ENCODE measurements around the gene CPSF3.
A peak's percentile ranks its signal among the peaks of the same experiment; 100 is the strongest.
"Not testable (repeated sequence)": the region's sequence is repeated elsewhere in the genome, so short reads cannot be mapped to it uniquely, and the experiment has no call there.

Gene CPSF3

DNA sequence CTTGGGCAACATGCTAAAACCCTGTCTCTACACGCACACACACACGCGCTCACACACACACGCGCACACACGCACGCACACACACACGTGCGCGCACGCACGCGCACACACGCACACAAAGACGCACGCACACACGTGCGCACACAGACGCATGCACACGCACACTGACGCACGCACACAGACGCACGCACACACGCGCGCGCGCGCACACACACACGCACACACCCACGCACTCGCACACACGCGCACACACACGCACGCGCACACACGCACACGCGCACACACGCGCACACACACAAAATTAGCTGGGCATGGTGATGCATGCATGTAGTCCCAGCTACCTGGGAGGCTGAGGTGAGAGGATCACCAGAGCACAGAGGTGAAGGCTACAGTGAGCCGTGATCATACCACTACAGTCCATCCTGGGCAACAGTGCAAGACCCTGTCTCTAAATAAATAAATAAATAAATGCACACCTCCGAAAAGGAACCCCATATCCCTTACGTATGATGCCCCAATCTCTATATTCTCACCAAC is 42.8 kb downstream of the CPSF3 start:
- no peak for DNase-seq (ENCODE audit: low spot score)

GRCh38 chr2:9467687-9468086 is 44.2 kb downstream of the CPSF3 start:
- no peak for DNase-seq (ENCODE audit: low spot score)

DNA sequence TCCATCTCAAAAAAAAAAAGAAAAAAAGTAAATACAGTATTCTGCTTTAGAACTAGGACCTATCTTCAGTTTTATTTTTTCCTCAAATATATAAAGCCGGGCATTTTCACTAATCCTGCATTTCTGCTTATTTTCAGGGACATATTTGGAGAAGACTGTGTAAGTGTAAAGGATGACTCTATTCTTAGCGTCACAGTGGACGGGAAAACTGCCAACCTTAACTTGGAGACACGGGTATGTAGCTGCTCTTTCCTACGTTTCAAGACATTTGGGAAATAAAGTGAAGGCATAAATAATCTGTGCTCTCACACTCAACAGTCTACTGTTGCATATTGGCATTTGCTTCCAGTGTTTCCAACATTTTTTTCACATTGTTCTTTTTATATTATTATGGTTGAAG is 47.8 kb downstream of the CPSF3 start:
- no peak for DNase-seq (ENCODE audit: low spot score)

DNA sequence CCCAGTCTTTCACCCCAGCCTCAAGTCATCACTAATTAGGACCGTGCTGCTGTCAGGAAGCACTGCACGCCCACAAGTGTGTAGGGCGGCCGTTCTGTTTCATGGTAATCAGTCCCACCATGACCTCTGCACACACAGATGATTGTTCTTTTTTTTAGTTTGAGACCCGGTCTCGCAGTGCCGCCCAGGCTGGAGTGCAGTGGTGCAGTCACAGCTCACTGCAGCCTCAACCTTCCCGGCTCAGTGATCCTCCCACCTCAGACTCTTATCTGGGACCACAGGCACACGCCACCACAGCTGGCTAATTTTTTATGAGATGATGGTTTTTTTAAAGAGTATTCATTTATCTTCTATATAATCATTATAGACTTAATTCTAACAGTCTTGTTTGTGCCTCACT is 49.1 kb downstream of the CPSF3 start:
- no peak for DNase-seq (ENCODE audit: low spot score)

GRCh38 chr2:9473308-9473984 is 50.0 kb downstream of the CPSF3 start:
- no peak for DNase-seq (ENCODE audit: low spot score)

GRCh38 chr2:9473985-9474360 is 50.5 kb downstream of the CPSF3 start:
- DNase-seq (ENCODE audit: low spot score) = peak; percentile 34

DNA sequence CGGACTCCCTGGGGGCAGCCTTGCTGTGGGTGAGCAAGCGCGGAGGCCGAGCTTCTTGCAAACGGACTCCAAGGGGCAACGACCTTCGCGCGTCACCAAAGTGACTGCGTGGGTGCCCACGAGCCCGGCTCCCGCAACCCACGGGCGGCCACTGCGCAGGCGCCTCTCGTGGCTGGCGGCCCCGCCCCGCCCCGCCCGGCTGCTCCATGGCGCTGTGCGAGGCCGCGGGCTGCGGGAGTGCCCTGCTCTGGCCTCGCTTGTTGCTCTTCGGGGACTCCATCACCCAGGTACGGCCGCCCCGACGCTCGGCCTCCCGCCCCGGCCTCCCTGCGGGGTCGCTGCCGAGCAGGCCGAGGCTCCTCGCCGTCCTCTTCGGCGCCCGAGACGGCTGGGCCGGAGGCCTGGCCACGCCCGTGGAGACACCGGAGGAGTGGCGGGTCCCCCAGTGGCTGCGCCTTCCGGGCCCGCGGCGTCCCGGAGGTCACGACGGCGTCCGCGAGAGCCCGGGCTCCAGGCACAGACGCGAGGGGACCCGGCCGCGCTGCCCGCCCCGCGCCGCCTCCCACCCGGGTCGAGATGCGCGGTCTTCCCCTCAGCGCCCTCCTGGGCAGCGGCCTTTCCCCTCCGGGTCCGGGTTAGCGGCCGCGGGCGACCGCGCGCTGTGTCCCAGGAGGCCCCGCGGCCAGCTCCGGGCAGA is 51.1 kb downstream of the CPSF3 start, which contains the start of gene IAH1:
Gene IAH1 (plus strand): TSS at position 191 of the 697 bp plus-strand sequence. CDS start 16 bp downstream, at position 207.
- peak; percentile 66 for DNase-seq (ENCODE audit: low spot score)

DNA sequence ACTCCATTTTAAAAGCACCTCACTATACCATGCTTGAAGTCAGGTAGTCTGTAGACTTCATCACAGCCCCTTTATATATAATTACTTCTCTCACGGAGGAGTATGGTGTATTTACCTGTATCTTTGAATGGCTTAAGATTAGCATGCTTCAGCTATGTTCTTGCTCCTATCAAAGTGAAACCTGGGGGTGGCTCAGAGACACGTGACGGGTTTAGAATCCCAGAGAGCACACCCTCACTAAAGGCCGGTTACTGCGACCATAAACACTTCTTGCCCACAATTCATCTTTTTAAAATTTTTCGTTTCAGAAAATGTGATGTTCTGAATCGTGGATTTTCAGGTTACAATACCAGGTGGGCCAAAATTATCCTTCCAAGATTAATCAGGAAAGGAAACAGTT is 54.5 kb downstream of the CPSF3 start:
- DNase-seq (ENCODE audit: low spot score) = no peak

GRCh38 chr2:9478526-9478925 is 55.1 kb downstream of the CPSF3 start:
- DNase-seq (ENCODE audit: low spot score) = no peak

GRCh38 chr2:9480157-9480556 is 56.7 kb downstream of the CPSF3 start:
- no peak for DNase-seq (ENCODE audit: low spot score)

- DNase-seq (ENCODE audit: low spot score) = no peak
These were observed 59.7 kb downstream of the CPSF3 start for GRCh38 chr2:9483107-9483506.

GRCh38 chr2:9484533-9484932 is 61.1 kb downstream of the CPSF3 start:
- no peak for DNase-seq (ENCODE audit: low spot score)

GRCh38 chr2:9488583-9489547 is 65.4 kb downstream of the CPSF3 start:
- no peak for DNase-seq (ENCODE audit: low spot score)

DNA sequence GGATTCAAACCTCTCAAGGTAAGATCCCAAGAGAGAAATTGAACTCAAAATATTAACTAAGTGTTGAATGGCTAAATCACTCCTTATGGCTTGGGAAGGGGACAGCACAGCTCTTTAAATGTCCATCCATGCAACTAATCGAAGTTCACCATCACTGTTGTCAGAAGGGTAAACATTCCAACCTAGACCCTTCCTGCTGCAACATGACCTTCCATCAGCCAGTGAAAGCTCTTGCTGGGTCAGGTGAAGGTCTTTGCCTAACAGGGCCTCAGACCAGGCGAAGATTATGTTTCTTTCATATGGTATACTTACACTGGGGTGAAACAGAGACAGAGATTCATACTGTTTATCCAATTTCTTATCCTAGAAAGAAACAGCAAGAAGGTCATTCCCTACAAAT is 67.3 kb downstream of the CPSF3 start:
- DNase-seq (ENCODE audit: low spot score) = no peak

DNA sequence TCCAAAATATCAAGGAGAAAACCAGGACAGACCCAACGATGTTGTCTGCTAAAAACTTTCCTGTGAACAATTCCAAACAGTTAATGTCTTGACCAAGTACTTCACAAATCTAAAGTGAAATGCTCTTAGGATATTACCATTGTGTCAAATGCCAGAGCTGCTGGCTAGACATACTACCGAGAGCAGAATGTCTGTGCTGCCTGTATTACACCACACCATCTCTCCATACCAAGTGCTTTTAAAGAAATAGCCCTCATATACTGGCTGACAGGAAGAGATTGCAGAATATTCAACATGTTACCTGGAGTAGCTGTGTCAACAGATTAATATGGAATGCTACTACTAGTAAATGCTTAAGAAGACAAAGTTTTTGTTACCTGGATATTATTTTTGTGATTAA is 69.5 kb downstream of the CPSF3 start:
- DNase-seq (ENCODE audit: low spot score) = no peak

DNA sequence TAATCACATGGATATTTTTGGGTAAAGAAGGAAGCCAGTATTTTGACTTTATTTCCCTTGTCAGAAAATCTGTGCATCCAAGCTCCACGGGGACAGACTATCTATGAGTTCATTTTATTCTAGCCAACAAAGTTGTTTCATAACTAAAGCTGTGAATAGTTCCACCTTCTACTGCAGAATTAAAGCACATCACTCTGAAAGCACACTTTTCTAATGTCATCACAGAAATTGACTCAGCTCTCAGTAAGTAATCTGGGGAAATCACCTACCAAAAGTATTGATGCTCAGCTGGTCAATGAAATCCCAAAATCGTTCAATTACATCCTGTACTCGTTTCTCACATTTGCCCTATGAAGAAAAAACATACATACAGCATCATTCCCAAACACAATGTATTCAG is 70.0 kb downstream of the CPSF3 start:
- DNase-seq (ENCODE audit: low spot score) = no peak

GRCh38 chr2:9494081-9494480 is 70.6 kb downstream of the CPSF3 start:
- DNase-seq (ENCODE audit: low spot score) = no peak

DNA sequence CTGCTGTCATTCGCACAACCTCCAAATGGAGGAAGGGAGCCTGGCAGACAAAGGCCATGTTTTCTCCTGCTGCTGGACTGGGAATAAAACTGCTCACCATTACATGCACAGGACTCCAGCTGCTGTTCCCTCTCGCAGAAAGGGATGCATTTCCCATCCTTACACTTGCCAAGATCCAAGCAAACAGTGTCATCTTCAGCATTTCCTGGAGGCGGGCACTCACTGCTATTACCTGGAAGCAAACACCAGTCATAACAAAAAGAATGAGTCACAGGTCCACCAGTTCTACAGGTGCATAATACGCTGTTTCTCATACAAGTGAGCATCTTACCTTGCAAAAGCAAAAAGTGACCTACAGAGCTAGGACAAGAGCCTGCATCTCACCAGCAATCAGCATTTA is 73.6 kb downstream of the CPSF3 start:
- DNase-seq (ENCODE audit: low spot score) = no peak

DNA sequence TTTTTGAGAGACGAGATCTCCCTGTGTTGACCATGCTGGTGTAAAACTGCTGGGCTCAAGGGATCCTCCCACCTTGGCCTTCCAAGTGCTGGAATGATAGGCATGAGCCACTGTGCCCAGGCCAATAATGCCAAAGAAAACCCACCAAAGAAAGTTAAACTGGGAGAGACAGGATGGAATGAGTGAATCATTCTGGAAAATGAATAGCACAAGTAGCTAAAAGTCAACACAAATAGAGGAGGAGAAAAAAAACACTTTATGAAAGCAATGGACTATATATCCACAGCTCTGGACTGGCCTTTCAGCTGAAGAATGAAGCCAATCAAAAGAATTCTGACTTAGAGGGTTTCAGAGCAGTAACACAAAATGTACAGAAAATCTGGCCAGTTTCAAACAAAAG is 74.8 kb downstream of the CPSF3 start:
- no peak for DNase-seq (ENCODE audit: low spot score)

DNA sequence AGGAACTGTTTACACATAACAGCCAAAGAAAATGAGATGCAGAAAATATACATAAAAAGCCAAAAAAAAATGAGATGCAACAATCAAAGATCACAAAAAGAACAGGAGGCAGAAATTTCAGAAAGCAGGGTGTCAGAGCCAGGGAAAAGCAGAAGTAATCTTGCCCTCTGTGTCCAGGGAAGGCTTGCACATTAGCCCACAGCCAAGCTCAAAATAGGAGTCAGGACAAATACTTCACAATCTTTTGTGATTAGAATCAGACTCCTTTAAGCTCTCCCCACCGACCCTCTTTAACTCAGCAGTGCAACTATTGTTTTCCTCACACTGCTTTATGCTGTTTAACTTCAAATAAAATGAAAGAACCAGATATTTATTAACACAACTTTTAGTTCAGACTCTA is 85.5 kb downstream of the CPSF3 start:
- DNase-seq (ENCODE audit: low spot score) = no peak

DNA sequence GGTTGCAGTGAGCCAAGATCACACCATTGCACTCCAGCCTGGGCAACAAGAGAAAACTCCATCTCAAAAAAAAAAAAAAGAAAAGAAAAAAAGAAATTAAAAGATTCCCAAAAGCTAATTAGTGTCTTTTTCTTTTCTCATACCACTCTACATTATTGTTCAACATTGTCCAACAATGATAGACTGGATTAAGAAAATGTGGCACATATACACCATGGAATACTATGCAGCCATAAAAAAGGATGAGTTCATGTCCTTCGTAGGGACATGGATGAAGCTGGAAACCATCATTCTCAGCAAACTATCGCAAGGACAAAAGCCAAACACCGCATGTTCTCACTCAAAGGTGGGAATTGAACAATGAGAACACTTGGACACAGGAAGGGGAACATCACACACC is 90.5 kb downstream of the CPSF3 start:
- DNase-seq (ENCODE audit: low spot score) = not testable (repeated sequence)

GRCh38 chr2:9517118-9517782 is 93.8 kb downstream of the CPSF3 start:
- DNase-seq (ENCODE audit: low spot score) = no peak

Data from globus pallidus (tissue), 1 donor.